Retinal pigment epithelial cell (primary cell): Measurements from ENCODE around the gene PAX7.
"Not testable (repeated sequence)": the region's sequence is repeated elsewhere in the genome, so short reads cannot be mapped to it uniquely, and the experiment has no call there.

ENCODE experiments used
- DNase-seq: peaks from one replicate; pipeline ENCODE4 v3.0.0-alpha.2; 2010; ENCODE audit warnings: low read depth
- H3K4me3 ChIP-seq: 2 replicates; pipeline ENCODE4 v1.5.1; 2011; ENCODE audit warnings: mild to moderate bottlenecking, low read length, control low read depth, moderate library complexity
- TF ChIP-seq, protein P1 (sequence below): conservative IDR thresholded peaks from 2 replicates; pipeline ENCODE4 v1.5.1; 2011; ENCODE audit warnings: low read depth, low read length, control low read depth, inconsistent platforms

Gene PAX7

GRCh38 chr1:18765725-18766124 lies 135.1 kb downstream of the PAX7 start:
- H3K4me3 ChIP-seq = no peak overlapping the region
- TF ChIP-seq, protein P1, sequence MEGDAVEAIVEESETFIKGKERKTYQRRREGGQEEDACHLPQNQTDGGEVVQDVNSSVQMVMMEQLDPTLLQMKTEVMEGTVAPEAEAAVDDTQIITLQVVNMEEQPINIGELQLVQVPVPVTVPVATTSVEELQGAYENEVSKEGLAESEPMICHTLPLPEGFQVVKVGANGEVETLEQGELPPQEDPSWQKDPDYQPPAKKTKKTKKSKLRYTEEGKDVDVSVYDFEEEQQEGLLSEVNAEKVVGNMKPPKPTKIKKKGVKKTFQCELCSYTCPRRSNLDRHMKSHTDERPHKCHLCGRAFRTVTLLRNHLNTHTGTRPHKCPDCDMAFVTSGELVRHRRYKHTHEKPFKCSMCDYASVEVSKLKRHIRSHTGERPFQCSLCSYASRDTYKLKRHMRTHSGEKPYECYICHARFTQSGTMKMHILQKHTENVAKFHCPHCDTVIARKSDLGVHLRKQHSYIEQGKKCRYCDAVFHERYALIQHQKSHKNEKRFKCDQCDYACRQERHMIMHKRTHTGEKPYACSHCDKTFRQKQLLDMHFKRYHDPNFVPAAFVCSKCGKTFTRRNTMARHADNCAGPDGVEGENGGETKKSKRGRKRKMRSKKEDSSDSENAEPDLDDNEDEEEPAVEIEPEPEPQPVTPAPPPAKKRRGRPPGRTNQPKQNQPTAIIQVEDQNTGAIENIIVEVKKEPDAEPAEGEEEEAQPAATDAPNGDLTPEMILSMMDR = no peak
- no peak for DNase-seq

- H3K4me3 ChIP-seq = no peak overlapping the region
- TF ChIP-seq, protein P1 = no peak
- DNase-seq = no peak
Measured at GRCh38 chr1:18766328-18766727, 135.7 kb downstream of the PAX7 start.

- not testable (repeated sequence) for H3K4me3 ChIP-seq, DNase-seq
Measured at GRCh38 chr1:18767576-18767975, 136.9 kb downstream of the PAX7 start.

- DNase-seq = no peak
- H3K4me3 ChIP-seq = no peak overlapping the region
- TF ChIP-seq, protein P1 = no peak
Measured at GRCh38 chr1:18768086-18768485, 137.4 kb downstream of the PAX7 start.

- no peak for DNase-seq
- TF ChIP-seq, protein P1 = no peak
- H3K4me3 ChIP-seq = no peak overlapping the region
Measured at GRCh38 chr1:18769140-18769539, 138.5 kb downstream of the PAX7 start.

- no peak overlapping the region for H3K4me3 ChIP-seq
- DNase-seq = no peak
- TF ChIP-seq, protein P1 = no peak
Measured at GRCh38 chr1:18770799-18771198, 140.2 kb downstream of the PAX7 start.

- TF ChIP-seq, protein P1 = no peak
- H3K4me3 ChIP-seq = no peak overlapping the region
- no peak for DNase-seq
Measured at GRCh38 chr1:18773753-18774152, 143.1 kb downstream of the PAX7 start.

DNA sequence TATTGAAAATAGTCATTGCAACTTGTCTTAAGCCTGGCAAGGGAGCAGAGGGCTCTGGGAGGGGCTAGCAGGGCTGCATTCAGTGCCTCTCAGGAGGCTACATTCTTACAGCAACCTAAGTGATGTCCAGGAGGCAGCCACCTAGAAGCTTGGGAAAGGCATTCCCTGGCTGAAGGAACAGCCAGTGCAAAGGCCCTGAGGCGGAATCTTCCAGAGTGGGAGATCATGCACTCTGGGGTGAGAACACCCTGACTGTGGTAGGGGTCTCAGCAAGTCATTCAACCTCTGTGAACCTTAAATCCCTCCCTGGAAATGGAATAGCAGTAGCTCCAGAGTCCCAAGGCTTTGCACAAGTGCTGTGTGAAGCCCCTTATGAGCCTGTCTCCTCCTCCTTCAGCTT lies 144.7 kb downstream of the PAX7 start:
- H3K4me3 ChIP-seq = no peak overlapping the region
- TF ChIP-seq, protein P1 = no peak
- no peak for DNase-seq
